Measurements from ENCODE around the gene LRRC56. TPM values are rescaled to one million over a fixed set of nuclear protein-coding genes. Genes with fewer than 3 reads are reported as not detected.
A peak's percentile ranks its signal among the peaks of the same experiment; 100 is the strongest.

LRRC56 gene
- total RNA-seq, 1 experiment from 2014 or later, result 3.4 TPM

DNA sequence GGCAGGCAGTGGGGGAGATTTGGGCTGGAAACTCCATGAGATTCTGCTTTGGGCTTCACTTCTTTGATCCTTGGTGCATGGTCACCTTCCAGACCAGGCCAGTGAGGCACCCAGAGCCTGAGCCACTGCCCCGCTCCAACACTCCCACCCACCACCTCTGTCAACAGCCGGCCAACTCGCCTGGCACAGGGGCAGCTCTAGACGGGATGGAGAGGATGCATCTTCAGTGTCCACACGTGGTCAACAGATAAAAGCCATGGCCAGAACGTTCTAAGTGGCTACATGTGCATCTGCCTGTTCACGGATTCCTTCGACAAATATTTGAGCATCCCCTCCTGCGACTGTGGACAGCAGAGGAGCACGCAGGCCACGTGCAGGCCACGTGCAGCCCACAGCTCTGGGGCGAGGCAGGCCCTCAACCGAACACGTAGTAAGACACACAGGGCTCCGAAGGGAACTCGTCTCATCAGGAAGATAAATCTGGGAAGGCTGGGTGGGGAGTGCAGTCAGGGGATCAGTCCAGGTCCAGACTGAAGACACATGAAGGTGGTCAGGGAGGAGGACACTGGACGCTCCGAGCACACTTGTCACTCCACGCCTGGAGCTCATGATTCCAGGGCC is 1.2 kb downstream of the LRRC56 start:
- Histone ChIP-seq H3K9ac (ENCODE audit: extremely low read depth, insufficient read length, low read length) (no peak overlapping the region), H3K56ac (ENCODE audit: insufficient read length, low read depth, low read length) (no peak overlapping the region), H3K9me3 (ENCODE audit: control insufficient read depth, low read depth, low read length) (no peaks in the 10 kb centered on the region), H4K8ac (replicated peaks; ENCODE audit: insufficient read length, low read depth, low read length) (no peak overlapping the region), H2AFZ (ENCODE audit: low read length) (no peak overlapping the region), H2BK120ac (ENCODE audit: low read depth, low read length, poor library complexity, severe bottlenecking) (no peak overlapping the region), H3K27me3 (ENCODE audit: insufficient read depth, low read length) (no peaks in the 10 kb centered on the region), H2AK5ac (ENCODE audit: insufficient read length, low read length) (no peak overlapping the region), H4K20me1 (ENCODE audit: control insufficient read depth, insufficient read depth, insufficient read length) (no peaks in the 10 kb centered on the region), H2BK5ac (ENCODE audit: insufficient read length, low read length) (no peak overlapping the region), H3T11ph (ENCODE audit: low read length) (no peak overlapping the region), H3K79me1 (ENCODE audit: insufficient read depth, low read depth, low read length, poor library complexity, severe bottlenecking) (no peaks in the 10 kb centered on the region), H3K4me1 (ENCODE audit: insufficient read depth, low read length) (no peaks in the 10 kb centered on the region), H4K91ac (ENCODE audit: insufficient read length, low read depth, low read length) (no peak overlapping the region), H3K14ac (ENCODE audit: insufficient read depth, low read length) (no peak overlapping the region), H3K79me2 (ENCODE audit: insufficient read depth, low read length) (no peaks in the 10 kb centered on the region), H3K23me2 (ENCODE audit: insufficient read length, low read depth, low read length, poor library complexity, severe bottlenecking) (peaks cover 19% of the 10 kb centered on the region), H3K23ac (ENCODE audit: insufficient read length, low read depth, low read length) (no peak overlapping the region), H2BK15ac (ENCODE audit: low read depth, low read length) (no peak overlapping the region), H3K18ac (ENCODE audit: insufficient read length, low read depth, low read length) (no peak overlapping the region), H3K4me2 (ENCODE audit: insufficient read depth, insufficient read length, low read length) (no peak overlapping the region), H2BK12ac (ENCODE audit: insufficient read length, low read depth, low read length) (no peak overlapping the region), H3K27ac (ENCODE audit: insufficient read length, low read depth, low read length) (no peak overlapping the region), H4K5ac (ENCODE audit: insufficient read length, low read depth, low read length) (no peak overlapping the region), H3K4ac (ENCODE audit: low read depth, low read length) (no peak overlapping the region), H2BK20ac (ENCODE audit: low read depth, low read length, poor library complexity, severe bottlenecking) (no peak overlapping the region)
- no CpG with 5 or more reads among the region's 20 CpGs for WGBS (ENCODE audit: extremely low coverage, insufficient read length, low lambda C conversion rate)
- peaks cover 16% of the 10 kb centered on the region for H3K27me3 Mint-ChIP-seq (ENCODE audit: low read depth)
- peaks cover 4 to 11% (median 5%) of the 10 kb centered on the region in 3 experiments; a peak in 6 of 7 replicates for H3K36me3 Mint-ChIP-seq (ENCODE audit: insufficient read depth in 1 of 3, low read depth in 3 of 3)
- TF ChIP-seq, protein P1, sequence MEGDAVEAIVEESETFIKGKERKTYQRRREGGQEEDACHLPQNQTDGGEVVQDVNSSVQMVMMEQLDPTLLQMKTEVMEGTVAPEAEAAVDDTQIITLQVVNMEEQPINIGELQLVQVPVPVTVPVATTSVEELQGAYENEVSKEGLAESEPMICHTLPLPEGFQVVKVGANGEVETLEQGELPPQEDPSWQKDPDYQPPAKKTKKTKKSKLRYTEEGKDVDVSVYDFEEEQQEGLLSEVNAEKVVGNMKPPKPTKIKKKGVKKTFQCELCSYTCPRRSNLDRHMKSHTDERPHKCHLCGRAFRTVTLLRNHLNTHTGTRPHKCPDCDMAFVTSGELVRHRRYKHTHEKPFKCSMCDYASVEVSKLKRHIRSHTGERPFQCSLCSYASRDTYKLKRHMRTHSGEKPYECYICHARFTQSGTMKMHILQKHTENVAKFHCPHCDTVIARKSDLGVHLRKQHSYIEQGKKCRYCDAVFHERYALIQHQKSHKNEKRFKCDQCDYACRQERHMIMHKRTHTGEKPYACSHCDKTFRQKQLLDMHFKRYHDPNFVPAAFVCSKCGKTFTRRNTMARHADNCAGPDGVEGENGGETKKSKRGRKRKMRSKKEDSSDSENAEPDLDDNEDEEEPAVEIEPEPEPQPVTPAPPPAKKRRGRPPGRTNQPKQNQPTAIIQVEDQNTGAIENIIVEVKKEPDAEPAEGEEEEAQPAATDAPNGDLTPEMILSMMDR (conservative IDR thresholded peaks at IDR 0.05), result no peak
- H3K27ac Mint-ChIP-seq, result no peak overlapping the region
- no peak for DNase-seq
- H3K4me3 Mint-ChIP-seq, result peak overlapping the region; percentile 21 to 46; a peak in 3 of 5 replicates
- H3K4me1 Mint-ChIP-seq, result peaks cover 6 to 11% of the 10 kb centered on the region in 2 experiments; a peak in 2 of 4 replicates
- peaks cover 0 to 4% of the 10 kb centered on the region in 2 experiments; a peak in 2 of 5 replicates for H3K9me3 Mint-ChIP-seq
